ENCODE data around the gene TPI1. TPM values are rescaled to one million over a fixed set of nuclear protein-coding genes. Genes with fewer than 3 reads are reported as not detected.

The TPI1 gene
- total RNA-seq, 6 experiments from 2014 or later = 265 to 400 (median 331) TPM

- 60% methylated on average over 6 of the region's 17 CpGs for WGBS (ENCODE audit: insufficient coverage, low coverage, low lambda C conversion rate, missing lambda C conversion rate)
- Histone ChIP-seq H3K4me3 (no peak overlapping the region), H3K4me1 (peaks cover 0 to 10% (median 0%) of the 10 kb centered on the region in 4 donors), H3K36me3 (no peaks in the 10 kb centered on the region), H3K27ac (no peak overlapping the region), H3K9me3 (no peaks in the 10 kb centered on the region), H3K27me3 (no peaks in the 10 kb centered on the region)
- DNase-seq (no peak), ATAC-seq (no peak)
- intact Hi-C loops (cut with DNase I) = loop anchor here in 1 of 2 donors (5.0 kb wide), 1 partner anchor 94 kb away; no protein-coding TSS in a partner anchor
- TF ChIP-seq CTCF (IDR thresholded peaks at IDR 0.05) (no peak), POLR2A (IDR thresholded peaks at IDR 0.05) (no peak)
Measured at GRCh38 chr12:6826125-6826733, 41.1 kb upstream of the TPI1 start.

GRCh38 chr12:6826734-6827436 lies 40.4 kb upstream of the TPI1 start:
- no peak overlapping the region for H3K4me3 ChIP-seq
- H3K27ac ChIP-seq = no peak overlapping the region
- no peaks in the 10 kb centered on the region for H3K9me3 ChIP-seq
- H3K36me3 ChIP-seq = no peaks in the 10 kb centered on the region
- intact Hi-C loops (cut with DNase I) = loop anchor here in 1 of 2 donors (5.0 kb wide), 1 partner anchor 95 kb away; no protein-coding TSS in a partner anchor
- 73% methylated on average over 6 of the region's 22 CpGs for WGBS (ENCODE audit: insufficient coverage, low coverage, low lambda C conversion rate, missing lambda C conversion rate)
- ATAC-seq = no peak
- peaks cover 0 to 7% (median 0%) of the 10 kb centered on the region in 4 donors for H3K4me1 ChIP-seq
- TF ChIP-seq POLR2A (IDR thresholded peaks at IDR 0.05) (no peak), CTCF (IDR thresholded peaks at IDR 0.05) (no peak)
- H3K27me3 ChIP-seq = no peaks in the 10 kb centered on the region
- DNase-seq = no peak

- peak in 1 of 3 donors; percentile 69 for DNase-seq
- WGBS (ENCODE audit: insufficient coverage, low coverage, low lambda C conversion rate, missing lambda C conversion rate) = 15% methylated on average over 6 of the region's 8 CpGs
Measured at GRCh38 chr12:6827437-6827911, 39.9 kb upstream of the TPI1 start.

More at GRCh38 chr12:6827437-6827911, 39.9 kb upstream of the TPI1 start:
- no peaks in the 10 kb centered on the region for H3K27me3 ChIP-seq
- H3K9me3 ChIP-seq = no peaks in the 10 kb centered on the region
- H3K4me3 ChIP-seq = no peak overlapping the region
- peaks cover 0 to 5% (median 0%) of the 10 kb centered on the region in 4 donors for H3K4me1 ChIP-seq
- peak; percentile 41 to 53 (median 48) for ATAC-seq
- no peak overlapping the region for H3K27ac ChIP-seq
- intact Hi-C loops (cut with DNase I) = loop anchor here in 1 of 2 donors (5.0 kb wide), 1 partner anchor 95 kb away; no protein-coding TSS in a partner anchor
- TF ChIP-seq POLR2A (IDR thresholded peaks at IDR 0.05) = no peak
- TF ChIP-seq CTCF (IDR thresholded peaks at IDR 0.05) = no peak
- H3K36me3 ChIP-seq = no peaks in the 10 kb centered on the region

All from right lobe of liver (tissue), 6 donors.